H1 (cell line): ENCODE results near the gene STARD9. TPM values are rescaled to one million over a fixed set of nuclear protein-coding genes. Genes with fewer than 3 reads are reported as not detected.

ENCODE experiments used
- CTCF ChIA-PET: fragments of 300-600 bp; sonication (Branson Sonifier 250); formaldehyde crosslinking; loops from one replicate; lab custom pipeline; 2021; ENCODE audit not compliant: partially characterized antibody; lab: Charles Lee
- POLR2A ChIA-PET: fragments of 300-600 bp; sonication (Branson Sonifier 250); formaldehyde crosslinking; loops from one replicate; lab custom pipeline; 2021; ENCODE audit warnings: inconsistent platforms; ENCODE audit not compliant: partially characterized antibody; lab: Charles Lee
- DNase-seq, 2 experiments: peaks; one replicate each; pipeline versions ENCODE4 v3.0.0 to v3.0.0-alpha.2; 2010 to 2022; ENCODE audit warnings: low spot score in 2 of 2, low read depth in 1 of 2, mixed read lengths in 1 of 2
- FAIRE-seq: peaks from 2 replicates; lab custom pipeline; 2011; peaks lifted over from hg19 to GRCh38; lab: Jason Lieb, UNC
- H2AFZ ChIP-seq: 2 replicates; pipeline ENCODE4 v1.8.1; 2012; ENCODE audit warnings: low read length, inconsistent platforms
- H2AK5ac ChIP-seq: 2 replicates; pipeline ENCODE4 v1.6.1; 2013; ENCODE audit warnings: low read depth, low read length
- H2BK120ac ChIP-seq: replicated peaks from 2 replicates; pipeline ENCODE3; 2013; ENCODE audit warnings: low read depth, low read length, inconsistent platforms
- H2BK12ac ChIP-seq: 2 replicates; pipeline ENCODE4 v1.6.1; 2013; ENCODE audit warnings: low read depth, low read length
- H2BK15ac ChIP-seq: 2 replicates; pipeline ENCODE4 v1.6.1; 2013; ENCODE audit warnings: low read length
- H2BK20ac ChIP-seq: 2 replicates; pipeline ENCODE4 v1.6.1; 2013; ENCODE audit warnings: low read length
- H2BK5ac ChIP-seq: 2 replicates; pipeline ENCODE4 v1.6.1; 2013; ENCODE audit warnings: low read depth, low read length
- H3K14ac ChIP-seq: 2 replicates; pipeline ENCODE4 v1.6.1; 2013; ENCODE audit warnings: inconsistent platforms; ENCODE audit not compliant: insufficient read length
- H3K18ac ChIP-seq: 2 replicates; pipeline ENCODE4 v1.6.1; 2013; ENCODE audit warnings: low read length; ENCODE audit errors: extremely low read depth
- H3K23ac ChIP-seq: 2 replicates; pipeline ENCODE4 v1.6.1; 2013; ENCODE audit warnings: inconsistent platforms; ENCODE audit not compliant: insufficient read length
- H3K23me2 ChIP-seq: 2 replicates; pipeline ENCODE4 v1.6.1; 2013; ENCODE audit warnings: low read depth, low read length
- H3K27ac ChIP-seq: 2 replicates; pipeline ENCODE4 v1.6.1; 2011; ENCODE audit warnings: low read depth, low read length, inconsistent platforms
- H3K27me3 ChIP-seq, 4 experiments: replicated peaks in 1 of 4; 1 replicate in 1 of 4; 2 replicates in 3 of 4; pipeline versions ENCODE4 v1.6.1 to v1.8.1; 2011 to 2013; ENCODE audit warnings: low read length in 3 of 4, mild to moderate bottlenecking in 3 of 4, inconsistent platforms in 2 of 4, mixed read lengths in 2 of 4, moderate library complexity in 1 of 4; ENCODE audit not compliant: control insufficient read depth in 3 of 4, insufficient read depth in 3 of 4; ENCODE audit errors: extremely low read depth in 1 of 4
- H3K36me3 ChIP-seq, 4 experiments: 2 replicates each; pipeline versions ENCODE4 v1.6.1 to v1.8.1; 2011 to 2013; ENCODE audit warnings: mild to moderate bottlenecking in 4 of 4, low read length in 3 of 4, moderate library complexity in 2 of 4, control low read depth in 1 of 4, inconsistent platforms in 1 of 4; ENCODE audit not compliant: insufficient read depth in 4 of 4, control insufficient read depth in 2 of 4
- H3K4ac ChIP-seq: replicated peaks from 2 replicates; pipeline ENCODE3; 2013; ENCODE audit warnings: low read length, low read depth, mixed read lengths, inconsistent platforms; ENCODE audit not compliant: insufficient read length
- H3K4me1 ChIP-seq, 4 experiments: replicated peaks in 1 of 4; 1 replicate in 1 of 4; 2 replicates in 3 of 4; pipeline versions ENCODE4 v1.6.1 to v1.8.1; 2011 to 2013; ENCODE audit warnings: low read length in 3 of 4, inconsistent platforms in 2 of 4, mixed read lengths in 1 of 4; ENCODE audit not compliant: insufficient read depth in 4 of 4, control insufficient read depth in 3 of 4
- H3K4me2 ChIP-seq, 2 experiments: 2 replicates each; pipeline versions ENCODE4 v1.6.1 to v1.8.1; 2011 to 2013; ENCODE audit warnings: low read depth in 2 of 2, low read length in 2 of 2, control low read depth in 1 of 2, inconsistent platforms in 1 of 2, mild to moderate bottlenecking in 1 of 2; ENCODE audit not compliant: insufficient read depth in 1 of 2
- H3K4me3 ChIP-seq, 4 experiments: fragments of 200-600, 300-600 bp in 1 of 4; sonication (generic), shearing (Covaris generic), sonication (Bioruptor Twin) in 1 of 4; 2 replicates each; pipeline versions ENCODE4 v1.5.1 to v1.8.1; 2011 to 2016; ENCODE audit warnings: low read length in 4 of 4, low read depth in 3 of 4, control low read depth in 2 of 4, inconsistent platforms in 2 of 4, mild to moderate bottlenecking in 2 of 4, mixed read lengths in 1 of 4, moderate library complexity in 1 of 4; ENCODE audit not compliant: insufficient read depth in 2 of 4; ENCODE audit errors: extremely low read depth in 1 of 4
- H3K56ac ChIP-seq: replicated peaks from 2 replicates; pipeline ENCODE3; 2013; ENCODE audit warnings: low read depth, mild to moderate bottlenecking, mixed read lengths, low read length, inconsistent platforms; ENCODE audit not compliant: insufficient read length
- H3K79me1 ChIP-seq: 2 replicates; pipeline ENCODE4 v1.6.1; 2013; ENCODE audit warnings: low read depth, low read length, control low read depth
- H3K79me2 ChIP-seq, 2 experiments: 2 replicates each; pipeline versions ENCODE4 v1.6.1 to v1.8.1; 2012 to 2013; ENCODE audit warnings: low read length in 2 of 2, mild to moderate bottlenecking in 2 of 2, inconsistent platforms in 1 of 2; ENCODE audit not compliant: insufficient read depth in 2 of 2, control insufficient read depth in 1 of 2
- H3K9ac ChIP-seq, 4 experiments: replicated peaks in 1 of 4; 1 replicate in 1 of 4; 2 replicates in 3 of 4; pipeline versions ENCODE4 v1.6.1 to v1.8.1; 2011 to 2013; ENCODE audit warnings: low read depth in 3 of 4, low read length in 3 of 4, control low read depth in 2 of 4, mild to moderate bottlenecking in 2 of 4, moderate library complexity in 2 of 4, inconsistent platforms in 1 of 4; ENCODE audit errors: extremely low read depth in 1 of 4
- H3K9me3 ChIP-seq, 2 experiments: 2 replicates each; pipeline versions ENCODE4 v1.6.1 to v1.8.1; 2012 to 2013; ENCODE audit warnings: mild to moderate bottlenecking in 2 of 2, moderate library complexity in 2 of 2, control low read depth in 1 of 2, inconsistent platforms in 1 of 2, low read depth in 1 of 2, low read length in 1 of 2, mixed read lengths in 1 of 2; ENCODE audit not compliant: insufficient read depth in 2 of 2
- H4K20me1 ChIP-seq, 2 experiments: replicated peaks in 1 of 2; 2 replicates each; pipeline versions ENCODE3 to v1.8.1; 2011 to 2013; ENCODE audit warnings: inconsistent platforms in 2 of 2, low read length in 2 of 2, mild to moderate bottlenecking in 1 of 2; ENCODE audit not compliant: insufficient read depth in 2 of 2, control insufficient read depth in 1 of 2
- H4K5ac ChIP-seq: 2 replicates; pipeline ENCODE4 v1.6.1; 2013; ENCODE audit warnings: low read length, low read depth, mixed read lengths, inconsistent platforms; ENCODE audit not compliant: insufficient read length
- H4K8ac ChIP-seq: 2 replicates; pipeline ENCODE4 v1.8.0; 2013; ENCODE audit warnings: mild to moderate bottlenecking, moderate library complexity, low read length, inconsistent platforms; ENCODE audit not compliant: insufficient read depth; ENCODE audit errors: extremely low read depth
- H4K91ac ChIP-seq: replicated peaks from 2 replicates; pipeline ENCODE3; 2013; ENCODE audit warnings: low read length, mixed read lengths, inconsistent platforms; ENCODE audit not compliant: insufficient read length
- BRCA1 ChIP-seq: IDR thresholded peaks from 2 replicates; pipeline ENCODE4 v1.6.1; 2012; ENCODE audit warnings: low read depth, low read length, improper control_type of control experiment
- CBX8 ChIP-seq: fragments of 300-800, 300-1000 bp; sonication (generic); IDR thresholded peaks from 2 replicates; pipeline ENCODE4 v1.7.1; 2016; ENCODE audit warnings: low read depth, low read length, borderline replicate concordance
- CREB1 ChIP-seq: IDR thresholded peaks from 2 replicates; pipeline ENCODE4 v1.6.1; 2012; ENCODE audit warnings: inconsistent platforms
- GABPA ChIP-seq: IDR thresholded peaks from 2 replicates; pipeline ENCODE4 v1.6.1; 2011; ENCODE audit warnings: mild to moderate bottlenecking, low read length, moderate library complexity, borderline replicate concordance; ENCODE audit not compliant: insufficient read depth
- KDM4A ChIP-seq: IDR thresholded peaks from one replicate; pipeline ENCODE4 v1.7.1; 2012; ENCODE audit warnings: low read depth, mild to moderate bottlenecking, moderate library complexity, low read length, inconsistent platforms; ENCODE audit not compliant: severe bottlenecking
- POLR2AphosphoS5 ChIP-seq: IDR thresholded peaks from 2 replicates; pipeline ENCODE4 v1.6.1; 2011; ENCODE audit warnings: low read depth, low read length
- SAP30 ChIP-seq: fragments of 300-600 bp; sonication (generic); IDR thresholded peaks from 2 replicates; pipeline ENCODE4 v1.7.1; 2012; ENCODE audit warnings: low read length, moderate library complexity, mild to moderate bottlenecking, inconsistent platforms; ENCODE audit not compliant: insufficient read depth, insufficient replicate concordance
- SIX5 ChIP-seq: IDR thresholded peaks from 2 replicates; pipeline ENCODE4 v1.6.1; 2011; ENCODE audit warnings: mild to moderate bottlenecking, low read depth, low read length
- SP2 ChIP-seq: IDR thresholded peaks from 2 replicates; pipeline ENCODE4 v1.6.1; 2012; ENCODE audit warnings: mild to moderate bottlenecking, low read length, inconsistent platforms
- SP4 ChIP-seq: IDR thresholded peaks from 2 replicates; pipeline ENCODE4 v1.6.1; 2012; ENCODE audit warnings: low read length, inconsistent platforms
- SRF ChIP-seq: IDR thresholded peaks from 2 replicates; pipeline ENCODE4 v1.6.1; 2011; ENCODE audit warnings: mild to moderate bottlenecking, low read depth, low read length, moderate library complexity
- TBP ChIP-seq: IDR thresholded peaks from 2 replicates; pipeline ENCODE4 v1.6.1; 2011; ENCODE audit warnings: low read depth, low read length, improper control_type of control experiment
- WGBS, 2 experiments: shearing (Covaris generic) in 1 of 2; methylation state at CpG; one replicate each; pipeline versions ENCODE4 v1.1.6 to v1.1.7; 2013 to 2015; ENCODE audit warnings: low lambda C conversion rate in 2 of 2, mixed read lengths in 2 of 2, inconsistent platforms in 1 of 2, low coverage in 1 of 2, missing lambda C conversion rate in 1 of 2; ENCODE audit not compliant: insufficient replicate concordance in 2 of 2, insufficient coverage in 1 of 2, insufficient read length in 1 of 2; ENCODE audit errors: extremely low coverage in 1 of 2, missing lambda C conversion rate in 1 of 2; 5-methylcytosine and 5-hydroxymethylcytosine counted together
- polyA plus RNA-seq, 7 experiments: library from polyadenylated mRNA; depleted of rRNA in 3 of 7; stranded (reverse) in 5 of 7; unstranded in 2 of 7; fragments of >200 nt in 5 of 7; fragments of 200-250 nt in 2 of 7; gene quantifications; 1 replicate in 5 of 7; 2 replicates in 1 of 7; 4 replicates in 1 of 7; pipeline versions ENCODE4 v1.2.1 to v1.2.3, GENCODE V29; 2011 to 2013; ENCODE audit warnings: missing spikeins in 2 of 7, mixed read lengths in 2 of 7
- total RNA-seq: library from RNA; stranded (reverse); fragmentation: NEBNext Ultra II Directional; extraction: Animal tissue kit (Norgen Biotek cat#: 25700); gene quantifications from 2 replicates; pipeline ENCODE4 v1.2.1, GENCODE V29; 2021
- TF ChIP-seq, protein P1 (sequence below): IDR thresholded peaks from 2 replicates; pipeline ENCODE4 v1.6.1; 2012; ENCODE audit warnings: low read length, inconsistent platforms

Gene STARD9
- total and polyA plus RNA-seq, 2 of the 8 experiments (the other 6 are each of a cell fraction or from before 2014, with no cell fraction given): 2.8 to 7.0 TPM

DNA sequence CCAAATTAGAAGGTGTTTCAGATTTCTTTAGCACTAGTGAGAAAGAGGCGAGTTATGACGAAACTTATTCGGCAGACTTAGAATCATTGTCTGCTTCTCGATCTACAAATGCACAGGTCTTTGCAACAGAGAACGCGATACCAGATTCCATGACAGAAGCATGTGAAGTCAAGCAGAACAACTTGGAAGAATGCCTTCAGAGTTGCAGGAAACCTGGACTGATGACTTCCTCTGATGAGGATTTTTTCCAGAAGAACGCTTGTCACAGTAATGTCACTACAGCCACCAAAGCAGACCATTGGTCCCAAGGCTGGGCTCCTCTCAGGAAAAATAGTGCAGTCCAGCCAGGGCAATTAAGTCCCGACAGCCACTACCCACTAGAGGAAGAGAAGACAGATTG, 110.9 kb downstream of the STARD9 start:
- Histone ChIP-seq H3K27ac (no peak overlapping the region), H2AFZ (no peak overlapping the region), H3K4me3 (no peak overlapping the region), H2BK15ac (no peak overlapping the region), H3K79me1 (no peaks in the 10 kb centered on the region; the same call in 1 of the 2 replicates), H2AK5ac (no peak overlapping the region), H3K9me3 (no peaks in the 10 kb centered on the region), H4K91ac (no peak overlapping the region)
- 91% methylated on average over 8 of the region's 8 CpGs; no CpG with 5 or more reads in 1 of the 2 experiments for WGBS, 2 experiments
- ChIA-PET CTCF (no interaction called here), POLR2A (interaction anchor here (1.4 kb wide), 1 partner anchor 9 kb away, joined by 3 read pairs; no protein-coding TSS in a partner anchor)
- no peak for DNase-seq
- no peak for FAIRE-seq
- TF ChIP-seq KDM4A: no peak
- TF ChIP-seq SP2: no peak
- TF ChIP-seq CREB1: no peak
- no peak for TF ChIP-seq SRF
- TF ChIP-seq, protein P1, sequence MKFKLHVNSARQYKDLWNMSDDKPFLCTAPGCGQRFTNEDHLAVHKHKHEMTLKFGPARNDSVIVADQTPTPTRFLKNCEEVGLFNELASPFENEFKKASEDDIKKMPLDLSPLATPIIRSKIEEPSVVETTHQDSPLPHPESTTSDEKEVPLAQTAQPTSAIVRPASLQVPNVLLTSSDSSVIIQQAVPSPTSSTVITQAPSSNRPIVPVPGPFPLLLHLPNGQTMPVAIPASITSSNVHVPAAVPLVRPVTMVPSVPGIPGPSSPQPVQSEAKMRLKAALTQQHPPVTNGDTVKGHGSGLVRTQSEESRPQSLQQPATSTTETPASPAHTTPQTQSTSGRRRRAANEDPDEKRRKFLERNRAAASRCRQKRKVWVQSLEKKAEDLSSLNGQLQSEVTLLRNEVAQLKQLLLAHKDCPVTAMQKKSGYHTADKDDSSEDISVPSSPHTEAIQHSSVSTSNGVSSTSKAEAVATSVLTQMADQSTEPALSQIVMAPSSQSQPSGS: no peak
- TF ChIP-seq BRCA1: no peak
- TF ChIP-seq POLR2AphosphoS5: no peak
- no peak for TF ChIP-seq SAP30
- TF ChIP-seq TBP: no peak
- TF ChIP-seq SIX5: no peak
- no peak for TF ChIP-seq CBX8
- TF ChIP-seq GABPA: no peak
- TF ChIP-seq SP4: no peak
- TF ChIP-seq, all 59 proteins: peak for 0
- Histone ChIP-seq H3K23me2 (no peaks in the 10 kb centered on the region), H2BK5ac (no peak overlapping the region), H3K4me1 (no peaks in the 10 kb centered on the region), H2BK12ac (no peak overlapping the region), H3K18ac (no peak overlapping the region), H3K27me3 (no peaks in the 10 kb centered on the region), H4K20me1 (peaks cover 0 to 2% of the 10 kb centered on the region in 2 experiments), H3K56ac (no peak overlapping the region), H3K4me2 (no peak overlapping the region), H2BK20ac (no peak overlapping the region), H2BK120ac (no peak overlapping the region), H3K9ac (no peak overlapping the region), H4K5ac (no peak overlapping the region), H3K4ac (no peak overlapping the region), H3K14ac (no peak overlapping the region), H3K79me2 (no peaks in the 10 kb centered on the region), H3K23ac (no peak overlapping the region), H4K8ac (no peak overlapping the region), H3K36me3 (peaks cover 1 to 13% (median 7%) of the 10 kb centered on the region in 4 experiments; a peak in 5 of 8 replicates)
